Mammary epithelial cell (primary cell): ENCODE measurements around the gene ITGAD.

ENCODE experiments used
- CTCF ChIP-seq, 2 donors: IDR thresholded peaks in 1 of 2; conservative IDR thresholded peaks in 1 of 2; 2 replicates each; pipeline ENCODE4 v1.5.1; 2011 to 2012; ENCODE audit warnings: inconsistent platforms in 2 of 2, low read length in 2 of 2, mild to moderate bottlenecking in 2 of 2, control low read depth in 1 of 2, low read depth in 1 of 2; ENCODE audit not compliant: insufficient read depth in 1 of 2; ENCODE audit errors: extremely low read depth in 1 of 2
- EZH2 ChIP-seq: IDR thresholded peaks from 2 replicates; pipeline ENCODE4 v1.6.1; 2012; ENCODE audit warnings: low read length, inconsistent platforms, borderline replicate concordance

GRCh38 chr16:31471241-31471874, 78.2 kb downstream of the ITGAD start:
- TF ChIP-seq CTCF (conservative IDR thresholded peaks at IDR 0.05 in 1 of 2, IDR thresholded peaks at IDR 0.05 in 1 of 2; ENCODE audit: extremely low read depth in 1 of 2, insufficient read depth in 1 of 2, low read depth in 1 of 2, low read length in 2 of 2) (no peak), EZH2 (no peak)
